ENCODE results near the gene DIP2C. TPM values are rescaled to one million over a fixed set of nuclear protein-coding genes. Genes with fewer than 3 reads are reported as not detected.
"Not testable (repeated sequence)": the region's sequence is repeated elsewhere in the genome, so short reads cannot be mapped to it uniquely, and the experiment has no call there.

Gene DIP2C
- total and polyA plus RNA-seq, 8 donors, result 2.4 to 40.1 (median 21.0) TPM

GRCh38 chr10:654647-654996 lies 34.8 kb downstream of the DIP2C start:
- Histone ChIP-seq H3K4me3 (peak overlapping the region in 1 of 4 donors; percentile 3), H3K36me3 (peaks cover 0 to 4% (median 0%) of the 10 kb centered on the region in 4 donors), H3K9me3 (no peaks in the 10 kb centered on the region), H3K27me3 (no peaks in the 10 kb centered on the region), H3K27ac (peak overlapping the region in 4 of 5 donors; percentile 40 to 92 (median 52)), H3K4me1 (peaks cover 19 to 67% (median 46%) of the 10 kb centered on the region in 4 donors)
- DNase-seq, result no peak
- intact Hi-C loops (cut with DNase I; ENCODE audit: low total_unique reads), result no loop called here
- TF ChIP-seq POLR2A (IDR thresholded peaks at IDR 0.05), result no peak
- TF ChIP-seq CTCF (IDR thresholded peaks at IDR 0.05), result no peak
- TF ChIP-seq POLR2AphosphoS5 (IDR thresholded peaks at IDR 0.05), result no peak
- TF ChIP-seq EP300 (IDR thresholded peaks at IDR 0.05), result no peak
- 80 to 85% (median 84%) methylated on average over 6 of the region's 6 CpGs for WGBS, 5 donors

GRCh38 chr10:653991-654646 lies 35.3 kb downstream of the DIP2C start:
- Histone ChIP-seq H3K4me3 (peak overlapping the region in 2 of 4 donors; percentile 3 to 7), H3K27me3 (no peaks in the 10 kb centered on the region), H3K9me3 (no peaks in the 10 kb centered on the region), H3K4me1 (peaks cover 19 to 67% (median 46%) of the 10 kb centered on the region in 4 donors), H3K36me3 (peaks cover 0 to 4% (median 0%) of the 10 kb centered on the region in 4 donors), H3K27ac (peak overlapping the region; percentile 40 to 92 (median 52))
- intact Hi-C loops (cut with DNase I; ENCODE audit: low total_unique reads), result no loop called here
- WGBS, 5 donors, result 15 to 38% (median 27%) methylated on average over 13 of the region's 13 CpGs
- TF ChIP-seq CTCF (IDR thresholded peaks at IDR 0.05) (no peak), POLR2AphosphoS5 (IDR thresholded peaks at IDR 0.05) (peak in 2 of 3 donors; percentile 9 to 44)
- peak; percentile 64 to 70 for DNase-seq

- intact Hi-C loops (cut with DNase I; ENCODE audit: low total_unique reads); H3K9me3 ChIP-seq; H3K27me3 ChIP-seq; H3K4me3 ChIP-seq; DNase-seq; H3K36me3 ChIP-seq: not testable (repeated sequence)
- peak overlapping the region in 1 of 5 donors; percentile 92 for H3K27ac ChIP-seq
- peaks cover 19 to 58% (median 42%) of the 10 kb centered on the region in 4 donors for H3K4me1 ChIP-seq
- 92 to 97% (median 95%) methylated on average over 13 of the region's 13 CpGs for WGBS, 5 donors
These were observed 36.5 kb downstream of the DIP2C start for GRCh38 chr10:652832-653459.

GRCh38 chr10:652233-652632 lies 37.2 kb downstream of the DIP2C start:
- Histone ChIP-seq H3K4me1 (peaks cover 19 to 58% (median 42%) of the 10 kb centered on the region in 4 donors), H3K36me3 (peaks cover 0 to 4% (median 0%) of the 10 kb centered on the region in 4 donors), H3K27me3 (no peaks in the 10 kb centered on the region), H3K27ac (peak overlapping the region in 2 of 5 donors; percentile 92), H3K4me3 (no peak overlapping the region), H3K9me3 (no peaks in the 10 kb centered on the region)
- TF ChIP-seq EP300 (IDR thresholded peaks at IDR 0.05) (no peak), POLR2A (IDR thresholded peaks at IDR 0.05) (no peak), POLR2AphosphoS5 (IDR thresholded peaks at IDR 0.05) (no peak), CTCF (IDR thresholded peaks at IDR 0.05) (no peak)
- 91 to 96% (median 95%) methylated on average over 12 to 15 of the region's 15 CpGs for WGBS, 5 donors
- DNase-seq, result no peak
- intact Hi-C loops (cut with DNase I; ENCODE audit: low total_unique reads), result no loop called here

GRCh38 chr10:651692-652091 lies 37.8 kb downstream of the DIP2C start:
- intact Hi-C loops (cut with DNase I; ENCODE audit: low total_unique reads), result no loop called here

More at GRCh38 chr10:651692-652091, 37.8 kb downstream of the DIP2C start:
- H3K4me1 ChIP-seq, result peaks cover 19 to 58% (median 42%) of the 10 kb centered on the region in 4 donors
- DNase-seq, result no peak
- WGBS, 5 donors, result 89 to 95% (median 93%) methylated on average over 12 of the region's 12 CpGs
- H3K4me3 ChIP-seq, result no peak overlapping the region
- peaks cover 0 to 4% (median 0%) of the 10 kb centered on the region in 4 donors for H3K36me3 ChIP-seq
- H3K27me3 ChIP-seq, result no peaks in the 10 kb centered on the region
- TF ChIP-seq POLR2A (IDR thresholded peaks at IDR 0.05), result no peak
- TF ChIP-seq EP300 (IDR thresholded peaks at IDR 0.05), result no peak
- no peak for TF ChIP-seq CTCF (IDR thresholded peaks at IDR 0.05)
- no peak for TF ChIP-seq POLR2AphosphoS5 (IDR thresholded peaks at IDR 0.05)
- H3K9me3 ChIP-seq, result no peaks in the 10 kb centered on the region
- peak overlapping the region in 2 of 5 donors; percentile 92 for H3K27ac ChIP-seq

All from stomach (tissue), 9 donors.